Upper lobe of left lung (tissue), 6 donors: ENCODE measurements around the gene MRPL19. TPM values are rescaled to one million over a fixed set of nuclear protein-coding genes. Genes with fewer than 3 reads are reported as not detected.
A peak's percentile ranks its signal among the peaks of the same experiment; 100 is the strongest.

Source experiments
- ATAC-seq, 2 donors: fragments of 200-7000 bp; cut with Tn5 transposase; one replicate each; pipeline ENCODE4 v1.9.1; 2022; ENCODE audit warnings: mild to moderate bottlenecking in 2 of 2, moderate library complexity in 2 of 2; ENCODE audit not compliant: low FRiP score in 2 of 2
- DNase-seq, 2 donors: peaks; one replicate each; pipeline ENCODE4 v3.0.0-alpha.2; 2019 to 2020
- H3K27ac ChIP-seq, 4 donors: fragments of 200-600 bp; sonication (generic); one replicate each; pipeline ENCODE4 v1.5.1; 2016 to 2019
- H3K27me3 ChIP-seq, 4 donors: fragments of 200-600 bp; sonication (generic); one replicate each; pipeline ENCODE4 v1.5.1; 2017 to 2019
- H3K36me3 ChIP-seq, 4 donors: fragments of 200-600 bp; sonication (generic); one replicate each; pipeline ENCODE4 v1.5.1; 2016 to 2019
- H3K4me1 ChIP-seq, 4 donors: fragments of 200-600 bp; sonication (generic); one replicate each; pipeline ENCODE4 v1.5.1; 2018 to 2019
- H3K4me3 ChIP-seq, 4 donors: fragments of 200-600 bp; sonication (generic); one replicate each; pipeline ENCODE4 v1.5.1; 2017 to 2019; ENCODE audit warnings: mild to moderate bottlenecking in 2 of 4, moderate library complexity in 1 of 4
- H3K9me3 ChIP-seq, 4 donors: fragments of 200-600 bp; sonication (generic); one replicate each; pipeline ENCODE4 v1.5.1; 2018 to 2019
- CTCF ChIP-seq, 6 experiments: fragments of 450-650 bp in 4 of 6; fragments of 200-600 bp in 2 of 6; sonication (generic) in 2 of 6; IDR thresholded peaks; one replicate each; pipeline ENCODE4 v1.5.1; 2016 to 2019; ENCODE audit warnings: antibody characterized with exemption in 6 of 6
- EP300 ChIP-seq, 4 donors: sonication (generic); formaldehyde crosslinking; IDR thresholded peaks; one replicate each; pipeline ENCODE4 v1.5.1; 2017; ENCODE audit warnings: antibody characterized with exemption in 4 of 4, control low read depth in 2 of 4
- POLR2A ChIP-seq, 4 donors: fragments of 450-650 bp; IDR thresholded peaks; one replicate each; pipeline ENCODE4 v1.5.1; 2016 to 2017; ENCODE audit warnings: antibody characterized with exemption in 4 of 4, mild to moderate bottlenecking in 2 of 4
- POLR2AphosphoS5 ChIP-seq, 2 donors: sonication (generic); formaldehyde crosslinking; IDR thresholded peaks; one replicate each; pipeline ENCODE4 v1.5.1; 2017; ENCODE audit warnings: antibody characterized with exemption in 2 of 2
- WGBS, 2 donors: methylation state at CpG; one replicate each; pipeline ENCODE4 v1.1.5; 2017 to 2018; 5-methylcytosine and 5-hydroxymethylcytosine counted together
- total RNA-seq, 6 donors: library from RNA; depleted of rRNA in 4 of 6; stranded (reverse); fragments of >200 nt in 4 of 6; gene quantifications; one replicate each; pipeline versions ENCODE4 v1.1.0 to v1.2.1, GENCODE V29; 2016 to 2021
- donor health status: DM: no; HTN: no; CAD: no; lungs with moderate emphysema.
- donor health status: DM: no; HTN: yes; CAD: no; lungs with severe emphysema.

The MRPL19 gene
- total RNA-seq, 6 donors from 2014 or later: 23.4 to 34.3 (median 30.7) TPM

- Histone ChIP-seq H3K27ac (peak overlapping the region; percentile 12 to 26 (median 20)), H3K27me3 (no peaks in the 10 kb centered on the region), H3K9me3 (no peaks in the 10 kb centered on the region), H3K36me3 (no peaks in the 10 kb centered on the region), H3K4me1 (peaks cover 0 to 15% (median 9%) of the 10 kb centered on the region in 4 donors), H3K4me3 (no peak overlapping the region)
- peak; percentile 30 to 64 for ATAC-seq
- DNase-seq: peak in 1 of 2 donors; percentile 68
- TF ChIP-seq EP300 (IDR thresholded peaks at IDR 0.05): no peak
- TF ChIP-seq CTCF (IDR thresholded peaks at IDR 0.05): peak in 2 of 6 experiments; percentile 12 to 19
- TF ChIP-seq POLR2AphosphoS5 (IDR thresholded peaks at IDR 0.05): peak in 1 of 2 donors; percentile 36
- TF ChIP-seq POLR2A (IDR thresholded peaks at IDR 0.05): no peak
- 76 to 77% methylated on average over 6 of the region's 6 CpGs for WGBS, 2 donors
Observed at GRCh38 chr2:75605770-75606529, 40.6 kb upstream of the MRPL19 start.

- peak in 1 of 2 donors; percentile 49 for ATAC-seq
- peak in 1 of 2 donors; percentile 62 for DNase-seq
- Histone ChIP-seq H3K36me3 (no peaks in the 10 kb centered on the region), H3K27ac (peak overlapping the region; percentile 2 to 25 (median 10)), H3K4me3 (no peak overlapping the region), H3K27me3 (no peaks in the 10 kb centered on the region), H3K4me1 (peaks cover 0 to 13% (median 9%) of the 10 kb centered on the region in 4 donors), H3K9me3 (no peaks in the 10 kb centered on the region)
- TF ChIP-seq CTCF (IDR thresholded peaks at IDR 0.05): no peak
- TF ChIP-seq POLR2A (IDR thresholded peaks at IDR 0.05): no peak
- 61 to 76% methylated on average over 8 of the region's 8 CpGs for WGBS, 2 donors
Observed at GRCh38 chr2:75606761-75607399, 39.7 kb upstream of the MRPL19 start.

GRCh38 chr2:75607400-75607798 is 39.2 kb upstream of the MRPL19 start:
- no peaks in the 10 kb centered on the region for H3K27me3 ChIP-seq
- H3K27ac ChIP-seq: peak overlapping the region in 3 of 4 donors; percentile 2 to 25 (median 12)
- no peak for TF ChIP-seq POLR2A (IDR thresholded peaks at IDR 0.05)
- no peak for TF ChIP-seq CTCF (IDR thresholded peaks at IDR 0.05)
- TF ChIP-seq POLR2AphosphoS5 (IDR thresholded peaks at IDR 0.05): no peak
- peaks cover 0 to 13% (median 8%) of the 10 kb centered on the region in 4 donors for H3K4me1 ChIP-seq
- no peaks in the 10 kb centered on the region for H3K36me3 ChIP-seq
- no peak for DNase-seq
- H3K9me3 ChIP-seq: no peaks in the 10 kb centered on the region
- H3K4me3 ChIP-seq: no peak overlapping the region
- WGBS, 2 donors: 81 to 90% methylated on average over 3 of the region's 3 CpGs
- no peak for ATAC-seq

- no peaks in the 10 kb centered on the region for H3K36me3 ChIP-seq
- H3K9me3 ChIP-seq: no peaks in the 10 kb centered on the region
- H3K4me3 ChIP-seq: no peak overlapping the region
- DNase-seq (no peak), ATAC-seq (no peak)
- H3K4me1 ChIP-seq: peaks cover 0 to 13% (median 7%) of the 10 kb centered on the region in 4 donors
- H3K27me3 ChIP-seq: no peaks in the 10 kb centered on the region
- TF ChIP-seq POLR2AphosphoS5 (IDR thresholded peaks at IDR 0.05): no peak
- no peak overlapping the region for H3K27ac ChIP-seq
- 64 to 68% methylated on average over 7 of the region's 7 CpGs for WGBS, 2 donors
Observed at GRCh38 chr2:75607988-75608683, 38.4 kb upstream of the MRPL19 start.

GRCh38 chr2:75608684-75609333 is 37.8 kb upstream of the MRPL19 start:
- ATAC-seq: peak; percentile 80 to 83
- H3K36me3 ChIP-seq: no peaks in the 10 kb centered on the region
- WGBS, 2 donors: 12 to 35% methylated on average over 10 to 25 of the region's 25 CpGs
- H3K4me3 ChIP-seq: peak overlapping the region in 1 of 4 donors; percentile 21
- H3K27me3 ChIP-seq: no peaks in the 10 kb centered on the region
- DNase-seq: peak; percentile 62 to 93
- no peak for TF ChIP-seq EP300 (IDR thresholded peaks at IDR 0.05)
- TF ChIP-seq CTCF (IDR thresholded peaks at IDR 0.05): peak; percentile 70 to 88 (median 82)
- TF ChIP-seq POLR2AphosphoS5 (IDR thresholded peaks at IDR 0.05): no peak
- no peaks in the 10 kb centered on the region for H3K9me3 ChIP-seq
- peaks cover 0 to 13% (median 7%) of the 10 kb centered on the region in 4 donors for H3K4me1 ChIP-seq
- no peak overlapping the region for H3K27ac ChIP-seq
